Ecto neural progenitor cell (in vitro differentiated cells): Measurements from ENCODE around the gene GPR61.

Experiments
- DNase-seq: peaks from one replicate; pipeline ENCODE4 v3.0.0-alpha.2; 2018; ENCODE audit warnings: low spot score

GPR61 gene

GRCh38 chr1:109508873-109509175 is 30.8 kb upstream of the GPR61 start:
- no peak for DNase-seq

GRCh38 chr1:109509176-109510134 is 30.2 kb upstream of the GPR61 start, which contains the start of gene AMIGO1:
Gene AMIGO1, minus strand, starts transcription at chr1:109509727. Its CDS starts 815 bp downstream, at chr1:109508912.
- peak; percentile 79 for DNase-seq

GRCh38 chr1:109513110-109513710 is 26.5 kb upstream of the GPR61 start:
- no peak for DNase-seq

GRCh38 chr1:109514846-109515245 is 24.8 kb upstream of the GPR61 start:
- DNase-seq = no peak

GRCh38 chr1:109516872-109517271 is 22.8 kb upstream of the GPR61 start:
- DNase-seq = no peak

GRCh38 chr1:109517337-109517736 is 22.3 kb upstream of the GPR61 start:
- no peak for DNase-seq

GRCh38 chr1:109521002-109521951 is 18.4 kb upstream of the GPR61 start:
- DNase-seq = no peak

GRCh38 chr1:109522026-109522425 is 17.6 kb upstream of the GPR61 start:
- DNase-seq = no peak

- no peak for DNase-seq
Observed at GRCh38 chr1:109523706-109524105, 16.0 kb upstream of the GPR61 start.

- DNase-seq = no peak
Observed at GRCh38 chr1:109527098-109527811, 12.4 kb upstream of the GPR61 start.

GRCh38 chr1:109527846-109528695 is 11.6 kb upstream of the GPR61 start:
- DNase-seq = no peak

- no peak for DNase-seq
Observed at GRCh38 chr1:109528712-109529111, 11.0 kb upstream of the GPR61 start.

GRCh38 chr1:109529881-109530456 is 9.7 kb upstream of the GPR61 start:
- DNase-seq = no peak

GRCh38 chr1:109530457-109531087 is 9.1 kb upstream of the GPR61 start:
- no peak for DNase-seq

GRCh38 chr1:109531380-109531779 is 8.3 kb upstream of the GPR61 start:
- DNase-seq = no peak

GRCh38 chr1:109531826-109532364 is 7.8 kb upstream of the GPR61 start:
- DNase-seq = no peak

- DNase-seq = peak; percentile 93
Observed at GRCh38 chr1:109532365-109533136, 7.1 kb upstream of the GPR61 start.

- no peak for DNase-seq
Observed at GRCh38 chr1:109534307-109534858, 5.3 kb upstream of the GPR61 start.
